Ovary (tissue), 9 donors: Measurements from ENCODE around the gene SIGLEC6. TPM values are rescaled to one million over a fixed set of nuclear protein-coding genes. Genes with fewer than 3 reads are reported as not detected.

Experiments
- DNase-seq, 5 donors: peaks; one replicate each; pipeline ENCODE4 v3.0.0-alpha.2; 2019 to 2020
- H3K27ac ChIP-seq, 2 donors: fragments of 200-600 bp; one replicate each; pipeline versions ENCODE4 v1.5.1 to v1.8.0; 2019 to 2022
- H3K27me3 ChIP-seq: fragments of 200-600 bp; one replicate; pipeline ENCODE4 v1.8.0; 2022
- H3K36me3 ChIP-seq: fragments of 200-600 bp; sonication (generic); one replicate; pipeline ENCODE4 v1.5.1; 2019
- H3K4me1 ChIP-seq: one replicate; pipeline ENCODE4 v1.8.1; 2013; ENCODE audit warnings: mild to moderate bottlenecking, moderate library complexity; ENCODE audit not compliant: insufficient read depth
- H3K4me3 ChIP-seq: fragments of 200-600 bp; sonication (generic); one replicate; pipeline ENCODE4 v1.5.1; 2017
- H3K9me3 ChIP-seq, 2 donors: fragments of 200-600 bp in 1 of 2; sonication (generic) in 1 of 2; one replicate each; pipeline versions ENCODE4 v1.5.1 to v1.8.1; 2013 to 2019; ENCODE audit warnings: mild to moderate bottlenecking in 1 of 2, moderate library complexity in 1 of 2
- EP300 ChIP-seq: sonication (generic); formaldehyde crosslinking; IDR thresholded peaks from one replicate; pipeline ENCODE4 v1.6.1; 2017; ENCODE audit warnings: antibody characterized with exemption
- POLR2A ChIP-seq: fragments of 450-650 bp; IDR thresholded peaks from one replicate; pipeline ENCODE4 v1.6.1; 2017; ENCODE audit warnings: antibody characterized with exemption, mild to moderate bottlenecking, moderate library complexity
- WGBS, 3 donors: extraction: QIAGEN DNeasy Blood & Tissue Kit in 1 of 3; methylation state at CpG; one replicate each; pipeline versions ENCODE4 v1.1.5 to v1.1.7; 2013 to 2017; 5-methylcytosine and 5-hydroxymethylcytosine counted together
- intact Hi-C, 4 donors: fragments of 100-400 bp; cut with DNase I; formaldehyde crosslinking; loops; one replicate each; pipeline versions ENCODE4 v1.11.0 to v1.15.1; 2022 to 2023
- polyA plus RNA-seq, 2 donors: library from polyadenylated mRNA; stranded (reverse); fragments of 200-250 nt in 1 of 2; fragments of 350-450 nt in 1 of 2; fragmentation: Illumina TruSeq in 1 of 2; extraction: RNeasy Lipid Tissue Mini Kit (QIAGEN cat#74804) in 1 of 2; gene quantifications; one replicate each; pipeline ENCODE4 v1.2.3, GENCODE V29; 2013 to 2014
- total RNA-seq, 7 donors: library from RNA; depleted of rRNA in 2 of 7; stranded (reverse); fragments of >200 nt in 2 of 7; fragmentation: NEBNext Ultra II Directional in 3 of 7; extraction: Animal tissue kit (Norgen Biotek cat#: 25700) in 3 of 7; gene quantifications; one replicate each; pipeline versions ENCODE4 v1.1.0 to v1.2.4, GENCODE V29; 2016 to 2023
- TF ChIP-seq, protein P1 (sequence below), 3 donors: fragments of 450-650 bp in 2 of 3; fragments of 200-600 bp in 1 of 3; IDR thresholded peaks; one replicate each; pipeline versions ENCODE4 v1.5.1 to v1.8.0; 2016 to 2022; ENCODE audit warnings: antibody characterized with exemption in 3 of 3, mild to moderate bottlenecking in 1 of 3
- donor health status: DM: no; HTN: no; CAD: no; lungs with moderate emphysema.
- donor health status: DM: no; HTN: no; CAD: no.
- donor health status: Bipolar disorder and iron deficiency.
- donor health status: DM: yes; HTN: yes; CAD: no.
- donor health status: DM: no; HTN: no; CAD: no.
- donor health status: DM: yes; HTN: yes; CAD: no.

SIGLEC6 gene
- total and polyA plus RNA-seq, 9 donors, result 0.19 to 0.67 (median 0.42) TPM; not detected in 5

DNA sequence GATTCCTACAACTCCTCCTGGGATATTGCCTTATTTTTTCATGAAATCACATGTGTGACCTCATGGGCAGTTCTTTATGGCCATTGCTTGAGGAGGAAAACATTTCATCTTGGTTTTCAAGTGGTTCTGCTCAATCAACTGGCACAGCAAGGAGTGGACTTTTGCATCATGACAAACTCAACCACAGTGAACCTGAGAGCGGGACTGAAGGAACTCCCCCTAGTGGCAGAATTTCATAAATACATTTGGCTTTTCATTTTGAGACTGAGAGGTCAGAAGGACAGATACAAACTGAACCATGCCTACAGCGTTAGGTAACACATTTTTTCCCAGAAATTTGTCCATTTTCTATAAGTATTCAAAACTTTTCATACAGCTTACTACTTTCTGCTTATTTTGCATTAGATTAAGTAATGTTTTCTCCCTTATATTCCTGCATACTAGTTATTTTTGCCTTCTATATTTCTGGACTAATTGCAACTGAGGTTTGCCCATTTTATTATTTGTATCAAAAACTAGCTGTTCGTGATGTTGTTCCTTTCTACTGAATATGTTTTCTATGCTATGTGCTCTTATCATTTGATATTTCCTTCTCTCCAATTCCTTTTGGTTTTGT is 16.5 kb downstream of the SIGLEC6 start:
- 7 to 15% (median 10%) methylated on average over 3 of the region's 3 CpGs for WGBS, 3 donors
- Histone ChIP-seq H3K36me3 (no peaks in the 10 kb centered on the region), H3K9me3 (no peaks in the 10 kb centered on the region), H3K27ac (no peak overlapping the region), H3K4me1 (no peaks in the 10 kb centered on the region), H3K4me3 (no peak overlapping the region), H3K27me3 (no peaks in the 10 kb centered on the region)
- intact Hi-C loops, result no loop called here
- no peak for DNase-seq
- TF ChIP-seq EP300 (no peak), POLR2A (no peak)
- TF ChIP-seq, protein P1, sequence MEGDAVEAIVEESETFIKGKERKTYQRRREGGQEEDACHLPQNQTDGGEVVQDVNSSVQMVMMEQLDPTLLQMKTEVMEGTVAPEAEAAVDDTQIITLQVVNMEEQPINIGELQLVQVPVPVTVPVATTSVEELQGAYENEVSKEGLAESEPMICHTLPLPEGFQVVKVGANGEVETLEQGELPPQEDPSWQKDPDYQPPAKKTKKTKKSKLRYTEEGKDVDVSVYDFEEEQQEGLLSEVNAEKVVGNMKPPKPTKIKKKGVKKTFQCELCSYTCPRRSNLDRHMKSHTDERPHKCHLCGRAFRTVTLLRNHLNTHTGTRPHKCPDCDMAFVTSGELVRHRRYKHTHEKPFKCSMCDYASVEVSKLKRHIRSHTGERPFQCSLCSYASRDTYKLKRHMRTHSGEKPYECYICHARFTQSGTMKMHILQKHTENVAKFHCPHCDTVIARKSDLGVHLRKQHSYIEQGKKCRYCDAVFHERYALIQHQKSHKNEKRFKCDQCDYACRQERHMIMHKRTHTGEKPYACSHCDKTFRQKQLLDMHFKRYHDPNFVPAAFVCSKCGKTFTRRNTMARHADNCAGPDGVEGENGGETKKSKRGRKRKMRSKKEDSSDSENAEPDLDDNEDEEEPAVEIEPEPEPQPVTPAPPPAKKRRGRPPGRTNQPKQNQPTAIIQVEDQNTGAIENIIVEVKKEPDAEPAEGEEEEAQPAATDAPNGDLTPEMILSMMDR (IDR thresholded peaks at IDR 0.05), result peak in 2 of 3 donors; percentile 18 to 29

DNA sequence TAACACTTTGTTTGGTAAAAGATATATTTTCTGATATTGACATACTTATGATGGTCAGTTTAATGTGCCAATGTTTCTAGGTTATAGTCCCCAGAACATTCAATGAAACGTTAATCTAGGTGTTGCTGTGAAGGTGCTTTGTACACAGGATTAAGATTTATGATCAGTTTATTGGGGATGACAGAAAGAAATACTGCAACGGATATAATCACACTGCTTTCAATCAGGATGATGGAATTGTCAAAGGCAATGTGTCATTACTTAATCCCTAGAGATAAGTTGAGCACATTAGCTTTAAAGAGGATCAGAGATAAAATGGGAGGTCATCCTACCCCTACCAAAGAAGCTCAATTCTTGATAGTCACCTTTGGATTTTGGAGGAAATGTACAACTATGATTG is 17.5 kb downstream of the SIGLEC6 start:
- DNase-seq, result no peak
- intact Hi-C loops, result no loop called here
- 34 to 38% (median 35%) methylated on average over 2 of the region's 2 CpGs for WGBS, 3 donors
- TF ChIP-seq EP300, result no peak
- TF ChIP-seq POLR2A, result no peak
- TF ChIP-seq, protein P1 (IDR thresholded peaks at IDR 0.05), result no peak
- no peaks in the 10 kb centered on the region for H3K27me3 ChIP-seq
- H3K9me3 ChIP-seq, result no peaks in the 10 kb centered on the region
- no peak overlapping the region for H3K4me3 ChIP-seq
- H3K27ac ChIP-seq, result no peak overlapping the region
- no peaks in the 10 kb centered on the region for H3K36me3 ChIP-seq
- H3K4me1 ChIP-seq, result no peaks in the 10 kb centered on the region

DNA sequence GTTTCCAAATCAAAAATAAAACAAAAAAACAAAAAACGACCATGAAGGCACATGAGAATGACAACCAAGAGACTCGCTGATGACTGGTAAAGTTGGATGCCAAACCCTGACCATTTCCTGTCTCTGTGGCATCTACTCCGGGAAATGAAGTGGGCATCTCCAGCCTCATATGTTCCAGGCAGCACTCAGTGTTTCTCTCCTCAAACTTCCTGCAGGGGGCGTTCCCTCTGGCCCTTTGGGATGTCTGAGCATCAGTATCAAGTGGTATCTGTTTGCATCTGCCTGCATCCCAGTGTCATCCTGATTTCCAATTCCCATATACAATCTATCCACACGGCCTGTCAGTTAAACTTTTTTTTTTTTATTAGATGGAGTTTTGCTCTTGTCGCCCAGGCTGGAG is 20.1 kb downstream of the SIGLEC6 start:
- H3K4me3 ChIP-seq, result no peak overlapping the region
- no peaks in the 10 kb centered on the region for H3K36me3 ChIP-seq
- H3K4me1 ChIP-seq, result no peaks in the 10 kb centered on the region
- H3K9me3 ChIP-seq, result no peaks in the 10 kb centered on the region
- no peak for DNase-seq
- WGBS, 3 donors, result 9 to 11% (median 10%) methylated on average over 6 of the region's 6 CpGs
- no peak overlapping the region for H3K27ac ChIP-seq
- TF ChIP-seq EP300 (no peak), POLR2A (no peak)
- TF ChIP-seq, protein P1 (IDR thresholded peaks at IDR 0.05), result no peak
- no peaks in the 10 kb centered on the region for H3K27me3 ChIP-seq
- intact Hi-C loops, result no loop called here

GRCh38 chr19:51509823-51510660 is 21.4 kb downstream of the SIGLEC6 start:
- no peaks in the 10 kb centered on the region for H3K36me3 ChIP-seq
- H3K9me3 ChIP-seq, result no peaks in the 10 kb centered on the region
- no peak overlapping the region for H3K4me3 ChIP-seq
- H3K27me3 ChIP-seq, result no peaks in the 10 kb centered on the region
- intact Hi-C loops, result no loop called here
- no peaks in the 10 kb centered on the region for H3K4me1 ChIP-seq
- H3K27ac ChIP-seq, result no peak overlapping the region
- TF ChIP-seq, protein P1 (IDR thresholded peaks at IDR 0.05), result no peak
- TF ChIP-seq POLR2A (no peak), EP300 (no peak)
- WGBS, 3 donors, result 37 to 45% (median 39%) methylated on average over 7 of the region's 7 CpGs
- DNase-seq, result no peak
